LNCAP (cell line): ENCODE results near the gene SMIM24.

Experiments used
- CTCF ChIP-seq: fragments of 450-650 bp; IDR thresholded peaks from 2 replicates; pipeline ENCODE4 v1.5.1; 2017; ENCODE audit warnings: mild to moderate bottlenecking

The SMIM24 gene

GRCh38 chr19:3499738-3500428 lies 19.6 kb upstream of the SMIM24 start:
- TF ChIP-seq CTCF: no peak

GRCh38 chr19:3497757-3498520 lies 17.6 kb upstream of the SMIM24 start:
- TF ChIP-seq CTCF: no peak

GRCh38 chr19:3496392-3497273 lies 16.3 kb upstream of the SMIM24 start:
- no peak for TF ChIP-seq CTCF

GRCh38 chr19:3494559-3494958 lies 14.2 kb upstream of the SMIM24 start:
- no peak for TF ChIP-seq CTCF

- no peak for TF ChIP-seq CTCF
Observed at GRCh38 chr19:3494051-3494450, 13.7 kb upstream of the SMIM24 start.

- no peak for TF ChIP-seq CTCF
Observed at GRCh38 chr19:3493651-3494050, 13.3 kb upstream of the SMIM24 start.

GRCh38 chr19:3492919-3493318 lies 12.6 kb upstream of the SMIM24 start:
- TF ChIP-seq CTCF: no peak
